GM23338 (cell line): ENCODE data around the gene EDARADD.

Experiments used
- CREB1 ChIP-seq: fragments of 250-450 bp; sonication (Bioruptor Pico); IDR thresholded peaks from 2 replicates; pipeline ENCODE4 v1.5.0; 2020; ENCODE audit warnings: low read depth, mild to moderate bottlenecking, moderate library complexity
- EZH2 ChIP-seq: fragments of 200-600 bp; sonication (generic); IDR thresholded peaks from one replicate; pipeline ENCODE4 v1.8.0; 2017; ENCODE audit warnings: antibody characterized with exemption, mild to moderate bottlenecking, low read depth; ENCODE audit not compliant: unreplicated experiment
- EZH2phosphoT487 ChIP-seq: fragments of 200-600 bp; sonication (generic); IDR thresholded peaks from one replicate; pipeline ENCODE4 v1.8.1; 2018; ENCODE audit warnings: antibody characterized with exemption; ENCODE audit not compliant: unreplicated experiment
- JUNB ChIP-seq: IDR thresholded peaks from one replicate; pipeline ENCODE4 v1.6.1; 2016; ENCODE audit warnings: antibody characterized with exemption; ENCODE audit not compliant: unreplicated experiment
- POLR2AphosphoS5 ChIP-seq: IDR thresholded peaks from 2 replicates; pipeline ENCODE4 v1.6.1; 2016; ENCODE audit warnings: antibody characterized with exemption, low read depth
- STAT1 ChIP-seq: IDR thresholded peaks from one replicate; pipeline ENCODE4 v1.6.1; 2016; ENCODE audit warnings: antibody characterized with exemption; ENCODE audit not compliant: unreplicated experiment
- ZNF331 ChIP-seq: fragments of 250-450 bp; sonication (Bioruptor Pico); IDR thresholded peaks from 2 replicates; pipeline ENCODE4 v1.5.0; 2020; ENCODE audit warnings: low read depth, mild to moderate bottlenecking, moderate library complexity
- TF ChIP-seq, protein P1 (sequence below), 2 experiments: fragments of 200-600 bp in 1 of 2; sonication (generic) in 1 of 2; conservative IDR thresholded peaks; 2 replicates each; pipeline versions ENCODE4 v1.5.1 to v1.6.1; 2016 to 2017; ENCODE audit warnings: antibody characterized with exemption in 2 of 2, low read depth in 2 of 2, mild to moderate bottlenecking in 2 of 2, moderate library complexity in 1 of 2
- TF ChIP-seq, protein P2 (sequence below): IDR thresholded peaks from one replicate; pipeline ENCODE4 v1.6.1; 2018; ENCODE audit warnings: antibody characterized with exemption; ENCODE audit not compliant: unreplicated experiment
- TF ChIP-seq, protein P3 (sequence below): IDR thresholded peaks from 2 replicates; pipeline ENCODE4 v1.6.1; 2016; ENCODE audit warnings: antibody characterized with exemption
- TF ChIP-seq, protein P4 (sequence below): fragments of 250-450 bp; sonication (Bioruptor Pico); IDR thresholded peaks from 2 replicates; pipeline ENCODE4 v1.5.0; 2020; ENCODE audit warnings: mild to moderate bottlenecking, moderate library complexity

DNA sequence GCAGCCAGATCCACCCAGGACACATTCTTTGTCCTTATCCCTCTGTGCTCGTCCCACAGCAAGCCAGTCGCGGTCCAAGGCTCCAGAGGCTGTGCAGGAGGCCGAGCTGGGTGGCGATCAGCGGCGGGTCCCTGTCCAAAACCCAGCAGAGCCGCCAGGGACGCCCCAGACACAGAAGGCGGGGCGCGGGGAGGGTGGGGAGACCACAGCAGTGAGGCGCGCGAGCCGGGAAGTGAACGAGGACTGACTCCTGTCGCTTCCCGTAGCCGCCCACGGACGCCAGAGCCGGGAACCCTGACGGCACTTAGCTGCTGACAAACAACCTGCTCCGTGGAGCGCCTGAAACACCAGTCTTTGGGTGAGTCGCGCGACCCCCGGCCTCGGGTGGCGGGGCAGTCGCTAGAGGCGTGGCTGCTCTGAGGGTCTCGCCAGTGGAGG, 129.6 kb downstream of the EDARADD start, which contains the start of gene LGALS8:
- TF ChIP-seq CREB1 (CRISPR knock-in tag) (no peak), POLR2AphosphoS5 (no peak; the same call in 1 of the 2 replicates), EZH2phosphoT487 (no peak), EZH2 (no peak), JUNB (no peak), ZNF331 (CRISPR knock-in tag) (no peak), STAT1 (no peak)
- TF ChIP-seq, protein P1, sequence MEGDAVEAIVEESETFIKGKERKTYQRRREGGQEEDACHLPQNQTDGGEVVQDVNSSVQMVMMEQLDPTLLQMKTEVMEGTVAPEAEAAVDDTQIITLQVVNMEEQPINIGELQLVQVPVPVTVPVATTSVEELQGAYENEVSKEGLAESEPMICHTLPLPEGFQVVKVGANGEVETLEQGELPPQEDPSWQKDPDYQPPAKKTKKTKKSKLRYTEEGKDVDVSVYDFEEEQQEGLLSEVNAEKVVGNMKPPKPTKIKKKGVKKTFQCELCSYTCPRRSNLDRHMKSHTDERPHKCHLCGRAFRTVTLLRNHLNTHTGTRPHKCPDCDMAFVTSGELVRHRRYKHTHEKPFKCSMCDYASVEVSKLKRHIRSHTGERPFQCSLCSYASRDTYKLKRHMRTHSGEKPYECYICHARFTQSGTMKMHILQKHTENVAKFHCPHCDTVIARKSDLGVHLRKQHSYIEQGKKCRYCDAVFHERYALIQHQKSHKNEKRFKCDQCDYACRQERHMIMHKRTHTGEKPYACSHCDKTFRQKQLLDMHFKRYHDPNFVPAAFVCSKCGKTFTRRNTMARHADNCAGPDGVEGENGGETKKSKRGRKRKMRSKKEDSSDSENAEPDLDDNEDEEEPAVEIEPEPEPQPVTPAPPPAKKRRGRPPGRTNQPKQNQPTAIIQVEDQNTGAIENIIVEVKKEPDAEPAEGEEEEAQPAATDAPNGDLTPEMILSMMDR (conservative IDR thresholded peaks at IDR 0.05; ENCODE audit: low read depth in 2 of 2), result no peak
- TF ChIP-seq, protein P2, sequence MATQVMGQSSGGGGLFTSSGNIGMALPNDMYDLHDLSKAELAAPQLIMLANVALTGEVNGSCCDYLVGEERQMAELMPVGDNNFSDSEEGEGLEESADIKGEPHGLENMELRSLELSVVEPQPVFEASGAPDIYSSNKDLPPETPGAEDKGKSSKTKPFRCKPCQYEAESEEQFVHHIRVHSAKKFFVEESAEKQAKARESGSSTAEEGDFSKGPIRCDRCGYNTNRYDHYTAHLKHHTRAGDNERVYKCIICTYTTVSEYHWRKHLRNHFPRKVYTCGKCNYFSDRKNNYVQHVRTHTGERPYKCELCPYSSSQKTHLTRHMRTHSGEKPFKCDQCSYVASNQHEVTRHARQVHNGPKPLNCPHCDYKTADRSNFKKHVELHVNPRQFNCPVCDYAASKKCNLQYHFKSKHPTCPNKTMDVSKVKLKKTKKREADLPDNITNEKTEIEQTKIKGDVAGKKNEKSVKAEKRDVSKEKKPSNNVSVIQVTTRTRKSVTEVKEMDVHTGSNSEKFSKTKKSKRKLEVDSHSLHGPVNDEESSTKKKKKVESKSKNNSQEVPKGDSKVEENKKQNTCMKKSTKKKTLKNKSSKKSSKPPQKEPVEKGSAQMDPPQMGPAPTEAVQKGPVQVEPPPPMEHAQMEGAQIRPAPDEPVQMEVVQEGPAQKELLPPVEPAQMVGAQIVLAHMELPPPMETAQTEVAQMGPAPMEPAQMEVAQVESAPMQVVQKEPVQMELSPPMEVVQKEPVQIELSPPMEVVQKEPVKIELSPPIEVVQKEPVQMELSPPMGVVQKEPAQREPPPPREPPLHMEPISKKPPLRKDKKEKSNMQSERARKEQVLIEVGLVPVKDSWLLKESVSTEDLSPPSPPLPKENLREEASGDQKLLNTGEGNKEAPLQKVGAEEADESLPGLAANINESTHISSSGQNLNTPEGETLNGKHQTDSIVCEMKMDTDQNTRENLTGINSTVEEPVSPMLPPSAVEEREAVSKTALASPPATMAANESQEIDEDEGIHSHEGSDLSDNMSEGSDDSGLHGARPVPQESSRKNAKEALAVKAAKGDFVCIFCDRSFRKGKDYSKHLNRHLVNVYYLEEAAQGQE, result no peak
- TF ChIP-seq, protein P3, sequence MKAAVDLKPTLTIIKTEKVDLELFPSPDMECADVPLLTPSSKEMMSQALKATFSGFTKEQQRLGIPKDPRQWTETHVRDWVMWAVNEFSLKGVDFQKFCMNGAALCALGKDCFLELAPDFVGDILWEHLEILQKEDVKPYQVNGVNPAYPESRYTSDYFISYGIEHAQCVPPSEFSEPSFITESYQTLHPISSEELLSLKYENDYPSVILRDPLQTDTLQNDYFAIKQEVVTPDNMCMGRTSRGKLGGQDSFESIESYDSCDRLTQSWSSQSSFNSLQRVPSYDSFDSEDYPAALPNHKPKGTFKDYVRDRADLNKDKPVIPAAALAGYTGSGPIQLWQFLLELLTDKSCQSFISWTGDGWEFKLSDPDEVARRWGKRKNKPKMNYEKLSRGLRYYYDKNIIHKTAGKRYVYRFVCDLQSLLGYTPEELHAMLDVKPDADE, result no peak
- TF ChIP-seq, protein P4, sequence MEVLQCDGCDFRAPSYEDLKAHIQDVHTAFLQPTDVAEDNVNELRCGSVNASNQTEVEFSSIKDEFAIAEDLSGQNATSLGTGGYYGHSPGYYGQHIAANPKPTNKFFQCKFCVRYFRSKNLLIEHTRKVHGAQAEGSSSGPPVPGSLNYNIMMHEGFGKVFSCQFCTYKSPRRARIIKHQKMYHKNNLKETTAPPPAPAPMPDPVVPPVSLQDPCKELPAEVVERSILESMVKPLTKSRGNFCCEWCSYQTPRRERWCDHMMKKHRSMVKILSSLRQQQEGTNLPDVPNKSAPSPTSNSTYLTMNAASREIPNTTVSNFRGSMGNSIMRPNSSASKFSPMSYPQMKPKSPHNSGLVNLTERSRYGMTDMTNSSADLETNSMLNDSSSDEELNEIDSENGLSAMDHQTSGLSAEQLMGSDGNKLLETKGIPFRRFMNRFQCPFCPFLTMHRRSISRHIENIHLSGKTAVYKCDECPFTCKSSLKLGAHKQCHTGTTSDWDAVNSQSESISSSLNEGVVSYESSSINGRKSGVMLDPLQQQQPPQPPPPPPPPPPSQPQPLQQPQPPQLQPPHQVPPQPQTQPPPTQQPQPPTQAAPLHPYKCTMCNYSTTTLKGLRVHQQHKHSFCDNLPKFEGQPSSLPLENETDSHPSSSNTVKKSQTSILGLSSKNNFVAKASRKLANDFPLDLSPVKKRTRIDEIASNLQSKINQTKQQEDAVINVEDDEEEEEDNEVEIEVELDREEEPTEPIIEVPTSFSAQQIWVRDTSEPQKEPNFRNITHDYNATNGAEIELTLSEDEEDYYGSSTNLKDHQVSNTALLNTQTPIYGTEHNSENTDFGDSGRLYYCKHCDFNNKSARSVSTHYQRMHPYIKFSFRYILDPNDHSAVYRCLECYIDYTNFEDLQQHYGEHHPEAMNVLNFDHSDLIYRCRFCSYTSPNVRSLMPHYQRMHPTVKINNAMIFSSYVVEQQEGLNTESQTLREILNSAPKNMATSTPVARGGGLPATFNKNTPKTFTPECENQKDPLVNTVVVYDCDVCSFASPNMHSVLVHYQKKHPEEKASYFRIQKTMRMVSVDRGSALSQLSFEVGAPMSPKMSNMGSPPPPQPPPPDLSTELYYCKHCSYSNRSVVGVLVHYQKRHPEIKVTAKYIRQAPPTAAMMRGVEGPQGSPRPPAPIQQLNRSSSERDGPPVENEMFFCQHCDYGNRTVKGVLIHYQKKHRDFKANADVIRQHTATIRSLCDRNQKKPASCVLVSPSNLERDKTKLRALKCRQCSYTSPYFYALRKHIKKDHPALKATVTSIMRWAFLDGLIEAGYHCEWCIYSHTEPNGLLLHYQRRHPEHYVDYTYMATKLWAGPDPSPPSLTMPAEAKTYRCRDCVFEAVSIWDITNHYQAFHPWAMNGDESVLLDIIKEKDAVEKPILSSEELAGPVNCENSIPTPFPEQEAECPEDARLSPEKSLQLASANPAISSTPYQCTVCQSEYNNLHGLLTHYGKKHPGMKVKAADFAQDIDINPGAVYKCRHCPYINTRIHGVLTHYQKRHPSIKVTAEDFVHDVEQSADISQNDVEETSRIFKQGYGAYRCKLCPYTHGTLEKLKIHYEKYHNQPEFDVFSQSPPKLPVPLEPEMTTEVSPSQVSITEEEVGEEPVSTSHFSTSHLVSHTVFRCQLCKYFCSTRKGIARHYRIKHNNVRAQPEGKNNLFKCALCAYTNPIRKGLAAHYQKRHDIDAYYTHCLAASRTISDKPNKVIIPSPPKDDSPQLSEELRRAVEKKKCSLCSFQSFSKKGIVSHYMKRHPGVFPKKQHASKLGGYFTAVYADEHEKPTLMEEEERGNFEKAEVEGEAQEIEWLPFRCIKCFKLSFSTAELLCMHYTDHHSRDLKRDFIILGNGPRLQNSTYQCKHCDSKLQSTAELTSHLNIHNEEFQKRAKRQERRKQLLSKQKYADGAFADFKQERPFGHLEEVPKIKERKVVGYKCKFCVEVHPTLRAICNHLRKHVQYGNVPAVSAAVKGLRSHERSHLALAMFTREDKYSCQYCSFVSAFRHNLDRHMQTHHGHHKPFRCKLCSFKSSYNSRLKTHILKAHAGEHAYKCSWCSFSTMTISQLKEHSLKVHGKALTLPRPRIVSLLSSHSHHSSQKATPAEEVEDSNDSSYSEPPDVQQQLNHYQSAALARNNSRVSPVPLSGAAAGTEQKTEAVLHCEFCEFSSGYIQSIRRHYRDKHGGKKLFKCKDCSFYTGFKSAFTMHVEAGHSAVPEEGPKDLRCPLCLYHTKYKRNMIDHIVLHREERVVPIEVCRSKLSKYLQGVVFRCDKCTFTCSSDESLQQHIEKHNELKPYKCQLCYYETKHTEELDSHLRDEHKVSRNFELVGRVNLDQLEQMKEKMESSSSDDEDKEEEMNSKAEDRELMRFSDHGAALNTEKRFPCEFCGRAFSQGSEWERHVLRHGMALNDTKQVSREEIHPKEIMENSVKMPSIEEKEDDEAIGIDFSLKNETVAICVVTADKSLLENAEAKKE, result no peak
